Liver (tissue), 9 donors: ENCODE data around the gene CCDC33. TPM values are rescaled to one million over a fixed set of nuclear protein-coding genes. Genes with fewer than 3 reads are reported as not detected.

Experiments used
- DNase-seq: peaks from one replicate; pipeline ENCODE4 v3.0.0-alpha.2; 2017; ENCODE audit warnings: low spot score
- H3K27ac ChIP-seq, 2 donors: one replicate each; pipeline ENCODE4 v1.7.0; 2013; ENCODE audit warnings: inconsistent platforms in 2 of 2, low read length in 2 of 2, control low read depth in 1 of 2, low read depth in 1 of 2, mild to moderate bottlenecking in 1 of 2
- H3K27me3 ChIP-seq, 4 donors: one replicate each; pipeline versions ENCODE4 v1.6.1 to v1.7.0; 2013; ENCODE audit warnings: low read length in 3 of 4, inconsistent platforms in 1 of 4, mild to moderate bottlenecking in 1 of 4, moderate library complexity in 1 of 4; ENCODE audit not compliant: control insufficient read depth in 4 of 4, insufficient read depth in 4 of 4
- H3K36me3 ChIP-seq, 4 donors: one replicate each; pipeline versions ENCODE4 v1.6.1 to v1.7.0; 2013; ENCODE audit warnings: low read length in 3 of 4, mild to moderate bottlenecking in 3 of 4, low read depth in 1 of 4, moderate library complexity in 1 of 4; ENCODE audit not compliant: control insufficient read depth in 4 of 4, insufficient read depth in 3 of 4
- H3K4me1 ChIP-seq, 4 donors: one replicate each; pipeline versions ENCODE4 v1.6.1 to v1.7.0; 2013; ENCODE audit warnings: low read length in 3 of 4, mild to moderate bottlenecking in 3 of 4, moderate library complexity in 1 of 4; ENCODE audit not compliant: control insufficient read depth in 4 of 4, insufficient read depth in 4 of 4
- H3K4me3 ChIP-seq, 3 donors: one replicate each; pipeline versions ENCODE4 v1.6.1 to v1.7.0; 2013; ENCODE audit warnings: low read length in 3 of 3, control low read depth in 1 of 3, low read depth in 1 of 3, mild to moderate bottlenecking in 1 of 3
- H3K9ac ChIP-seq, 2 donors: one replicate each; pipeline ENCODE4 v1.7.0; 2013; ENCODE audit warnings: low read length in 2 of 2, mild to moderate bottlenecking in 2 of 2, moderate library complexity in 2 of 2, control low read depth in 1 of 2, low read depth in 1 of 2
- H3K9me3 ChIP-seq, 4 donors: one replicate each; pipeline versions ENCODE4 v1.6.1 to v1.7.0; 2013; ENCODE audit warnings: low read length in 3 of 4; ENCODE audit not compliant: control insufficient read depth in 4 of 4
- ATF3 ChIP-seq: IDR thresholded peaks from 2 replicates; pipeline ENCODE4 v1.6.1; 2016; ENCODE audit warnings: antibody characterized with exemption
- EGR1 ChIP-seq, 2 donors: IDR thresholded peaks; 2 replicates each; pipeline ENCODE4 v1.6.1; 2016 to 2018; ENCODE audit warnings: antibody characterized with exemption in 2 of 2, low read depth in 2 of 2
- FOXA2 ChIP-seq: IDR thresholded peaks from 2 replicates; pipeline ENCODE4 v1.6.1; 2016; ENCODE audit warnings: antibody characterized with exemption
- GABPA ChIP-seq, 2 donors: IDR thresholded peaks in 1 of 2; conservative IDR thresholded peaks in 1 of 2; 2 replicates each; pipeline ENCODE4 v1.6.1; 2016; ENCODE audit warnings: antibody characterized with exemption in 2 of 2, mild to moderate bottlenecking in 1 of 2, moderate library complexity in 1 of 2
- HNF4A ChIP-seq, 2 donors: conservative IDR thresholded peaks; 2 replicates each; pipeline ENCODE4 v1.6.1; 2016; ENCODE audit warnings: antibody characterized with exemption in 2 of 2, mild to moderate bottlenecking in 2 of 2
- JUND ChIP-seq, 2 donors: IDR thresholded peaks; 2 replicates each; pipeline ENCODE4 v1.6.1; 2016; ENCODE audit warnings: antibody characterized with exemption in 2 of 2
- MAX ChIP-seq: IDR thresholded peaks from 2 replicates; pipeline ENCODE4 v1.6.1; 2016; ENCODE audit warnings: antibody characterized with exemption
- NR2F2 ChIP-seq: IDR thresholded peaks from 2 replicates; pipeline ENCODE4 v1.6.1; 2016; ENCODE audit warnings: antibody characterized with exemption
- RAD21 ChIP-seq, 2 donors: IDR thresholded peaks; 2 replicates each; pipeline ENCODE4 v1.6.1; 2016; ENCODE audit warnings: antibody characterized with exemption in 2 of 2, mild to moderate bottlenecking in 2 of 2
- RXRA ChIP-seq, 2 donors: IDR thresholded peaks; 2 replicates each; pipeline ENCODE4 v1.6.1; 2017 to 2018; ENCODE audit warnings: antibody characterized with exemption in 2 of 2, mild to moderate bottlenecking in 1 of 2
- SP1 ChIP-seq: IDR thresholded peaks from 2 replicates; pipeline ENCODE4 v1.6.1; 2018; ENCODE audit warnings: antibody characterized with exemption, mild to moderate bottlenecking
- whole genome bisulfite sequencing: extraction: QIAGEN DNeasy Blood & Tissue Kit; methylation state at CpG from one replicate; pipeline ENCODE4 v1.1.7; 2013; 5-methylcytosine and 5-hydroxymethylcytosine counted together
- polyA plus RNA-seq, 2 donors: library from polyadenylated mRNA; stranded (reverse) in 1 of 2; unstranded in 1 of 2; fragments of 200-250 nt in 1 of 2; fragments of >200 nt in 1 of 2; fragmentation: Nextera tagmentation in 1 of 2; extraction: Ambion mirVana in 1 of 2; gene quantifications; one replicate each; pipeline versions ENCODE4 v1.2.1 to v1.2.3, GENCODE V29; 2013 to 2015
- total RNA-seq, 2 donors: library from RNA; depleted of rRNA; stranded (reverse); fragments of >200 nt; gene quantifications; one replicate each; pipeline ENCODE4 v1.2.3, GENCODE V29; 2014
- TF ChIP-seq, protein P1 (sequence below): fragments of 150-350 bp; IDR thresholded peaks from 2 replicates; pipeline ENCODE4 v1.5.1; 2017; ENCODE audit warnings: improper control_type of control experiment, low read depth, low read length; ENCODE audit not compliant: missing input control
- donor health status: healthy.
- donor health status: healthy.
- donor health status: healthy.
- donor health status: healthy.
- donor health status: healthy.

Gene CCDC33
- total and polyA plus RNA-seq, 4 donors, result not detected

- H3K36me3 ChIP-seq, result no peaks in the 10 kb centered on the region
- H3K4me3 ChIP-seq, result no peak overlapping the region
- no peaks in the 10 kb centered on the region for H3K9me3 ChIP-seq
- no peak overlapping the region for H3K9ac ChIP-seq
- 76% methylated on average over 10 of the region's 10 CpGs for WGBS
- TF ChIP-seq JUND (IDR thresholded peaks at IDR 0.05), result no peak
- no peak for TF ChIP-seq MAX
- TF ChIP-seq RAD21 (IDR thresholded peaks at IDR 0.05), result peak; percentile 50 to 69
- TF ChIP-seq FOXA2, result no peak
- TF ChIP-seq, protein P1, sequence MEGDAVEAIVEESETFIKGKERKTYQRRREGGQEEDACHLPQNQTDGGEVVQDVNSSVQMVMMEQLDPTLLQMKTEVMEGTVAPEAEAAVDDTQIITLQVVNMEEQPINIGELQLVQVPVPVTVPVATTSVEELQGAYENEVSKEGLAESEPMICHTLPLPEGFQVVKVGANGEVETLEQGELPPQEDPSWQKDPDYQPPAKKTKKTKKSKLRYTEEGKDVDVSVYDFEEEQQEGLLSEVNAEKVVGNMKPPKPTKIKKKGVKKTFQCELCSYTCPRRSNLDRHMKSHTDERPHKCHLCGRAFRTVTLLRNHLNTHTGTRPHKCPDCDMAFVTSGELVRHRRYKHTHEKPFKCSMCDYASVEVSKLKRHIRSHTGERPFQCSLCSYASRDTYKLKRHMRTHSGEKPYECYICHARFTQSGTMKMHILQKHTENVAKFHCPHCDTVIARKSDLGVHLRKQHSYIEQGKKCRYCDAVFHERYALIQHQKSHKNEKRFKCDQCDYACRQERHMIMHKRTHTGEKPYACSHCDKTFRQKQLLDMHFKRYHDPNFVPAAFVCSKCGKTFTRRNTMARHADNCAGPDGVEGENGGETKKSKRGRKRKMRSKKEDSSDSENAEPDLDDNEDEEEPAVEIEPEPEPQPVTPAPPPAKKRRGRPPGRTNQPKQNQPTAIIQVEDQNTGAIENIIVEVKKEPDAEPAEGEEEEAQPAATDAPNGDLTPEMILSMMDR, result peak; percentile 48
- DNase-seq, result peak; percentile 47
- no peak overlapping the region for H3K27ac ChIP-seq
- no peaks in the 10 kb centered on the region for H3K4me1 ChIP-seq
- no peaks in the 10 kb centered on the region for H3K27me3 ChIP-seq
Observed at GRCh38 chr15:74320352-74321247, 84.5 kb downstream of the CCDC33 start.

DNA sequence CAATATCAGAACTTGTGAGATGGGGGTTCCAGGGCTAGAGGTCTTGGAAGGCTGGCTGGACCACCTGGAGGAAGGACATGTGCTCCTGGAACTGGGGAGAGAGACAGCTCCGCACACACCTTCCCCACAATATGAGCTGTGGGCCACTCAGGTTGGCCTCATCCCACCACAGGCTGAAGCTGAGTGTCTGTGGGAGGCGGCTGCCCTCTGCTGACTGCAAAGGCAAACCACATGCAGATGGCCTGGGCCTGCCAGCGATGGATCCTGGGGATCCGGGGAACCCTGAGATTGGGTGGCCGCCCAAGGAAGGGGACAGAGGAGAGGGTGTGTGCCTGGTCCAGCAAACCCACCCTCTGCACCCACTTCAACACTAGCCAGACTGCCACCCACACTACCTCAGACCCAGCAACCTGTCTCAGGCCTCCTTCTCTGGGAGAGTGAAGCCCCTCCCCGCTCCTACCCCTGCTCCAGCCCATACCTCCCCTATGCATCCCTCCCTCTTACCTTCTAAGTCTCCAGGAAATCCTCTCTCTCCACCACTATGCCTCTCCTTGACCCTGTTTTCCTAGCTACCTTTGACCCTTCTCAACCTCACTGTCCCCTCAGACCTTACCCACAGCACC lies 86.5 kb downstream of the CCDC33 start:
- Histone ChIP-seq H3K27ac (no peak overlapping the region), H3K4me3 (no peak overlapping the region), H3K9ac (no peak overlapping the region), H3K9me3 (no peaks in the 10 kb centered on the region), H3K36me3 (no peaks in the 10 kb centered on the region), H3K27me3 (no peaks in the 10 kb centered on the region), H3K4me1 (no peaks in the 10 kb centered on the region)
- 33% methylated on average over 6 of the region's 6 CpGs for WGBS
- peak; percentile 66 for DNase-seq
- TF ChIP-seq FOXA2 (no peak), ATF3 (no peak), GABPA (IDR thresholded peaks at IDR 0.05 in 1 of 2, conservative IDR thresholded peaks at IDR 0.05 in 1 of 2) (no peak), JUND (IDR thresholded peaks at IDR 0.05) (no peak), RXRA (IDR thresholded peaks at IDR 0.05) (no peak), MAX (no peak), HNF4A (conservative IDR thresholded peaks at IDR 0.05) (no peak), EGR1 (IDR thresholded peaks at IDR 0.05; ENCODE audit: low read depth in 2 of 2) (no peak), SP1 (no peak), NR2F2 (no peak), RAD21 (IDR thresholded peaks at IDR 0.05) (peak; percentile 82 to 91)
- TF ChIP-seq, protein P1, result peak; percentile 74
